Measurements from ENCODE around the gene NOC3L. TPM values are rescaled to one million over a fixed set of nuclear protein-coding genes. Genes with fewer than 3 reads are reported as not detected.

The NOC3L gene
- total RNA-seq, 3 donors from 2014 or later, result 7.4 to 11.9 (median 10.2) TPM

DNA sequence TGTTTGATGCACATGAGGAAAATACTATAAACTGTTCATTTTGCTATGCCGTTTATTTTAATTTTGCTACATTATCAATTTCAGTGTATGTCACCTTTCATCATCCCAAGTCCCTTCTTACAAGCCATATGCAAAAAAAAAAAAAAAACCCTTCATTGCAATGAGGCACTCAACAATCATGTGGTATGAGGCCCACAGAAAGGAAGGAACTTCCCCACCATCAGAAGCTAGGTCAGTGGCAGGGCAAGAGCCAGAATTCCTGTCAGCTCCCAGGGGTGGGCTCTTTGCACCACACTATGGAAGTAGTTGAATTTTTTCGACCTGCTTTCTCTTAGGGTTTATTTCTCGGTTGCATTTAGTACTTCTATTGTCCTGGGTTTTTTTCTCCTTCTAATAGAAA, 75.4 kb downstream of the NOC3L start:
- DNase-seq (no peak), ATAC-seq (no peak)
- no peaks in the 10 kb centered on the region for H3K9me3 ChIP-seq
- H3K4me1 ChIP-seq (ENCODE audit: low read depth), result no peaks in the 10 kb centered on the region
- TF ChIP-seq, protein P1, sequence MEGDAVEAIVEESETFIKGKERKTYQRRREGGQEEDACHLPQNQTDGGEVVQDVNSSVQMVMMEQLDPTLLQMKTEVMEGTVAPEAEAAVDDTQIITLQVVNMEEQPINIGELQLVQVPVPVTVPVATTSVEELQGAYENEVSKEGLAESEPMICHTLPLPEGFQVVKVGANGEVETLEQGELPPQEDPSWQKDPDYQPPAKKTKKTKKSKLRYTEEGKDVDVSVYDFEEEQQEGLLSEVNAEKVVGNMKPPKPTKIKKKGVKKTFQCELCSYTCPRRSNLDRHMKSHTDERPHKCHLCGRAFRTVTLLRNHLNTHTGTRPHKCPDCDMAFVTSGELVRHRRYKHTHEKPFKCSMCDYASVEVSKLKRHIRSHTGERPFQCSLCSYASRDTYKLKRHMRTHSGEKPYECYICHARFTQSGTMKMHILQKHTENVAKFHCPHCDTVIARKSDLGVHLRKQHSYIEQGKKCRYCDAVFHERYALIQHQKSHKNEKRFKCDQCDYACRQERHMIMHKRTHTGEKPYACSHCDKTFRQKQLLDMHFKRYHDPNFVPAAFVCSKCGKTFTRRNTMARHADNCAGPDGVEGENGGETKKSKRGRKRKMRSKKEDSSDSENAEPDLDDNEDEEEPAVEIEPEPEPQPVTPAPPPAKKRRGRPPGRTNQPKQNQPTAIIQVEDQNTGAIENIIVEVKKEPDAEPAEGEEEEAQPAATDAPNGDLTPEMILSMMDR (IDR thresholded peaks at IDR 0.05), result no peak
- intact Hi-C loops (cut with DNase I, micrococcal nuclease), result loop anchor here in 1 of 2 donors (10.0 kb wide), 1 partner anchor 157 kb away; no protein-coding TSS in a partner anchor
- no peaks in the 10 kb centered on the region for H3K36me3 ChIP-seq (ENCODE audit: low read depth)
- no peak overlapping the region for H3K4me3 ChIP-seq

GRCh38 chr10:94286901-94287300, 75.8 kb downstream of the NOC3L start:
- no peak for ATAC-seq
- intact Hi-C loops (cut with DNase I, micrococcal nuclease), result loop anchor here in 1 of 2 donors (10.0 kb wide), 1 partner anchor 158 kb away; no protein-coding TSS in a partner anchor
- Histone ChIP-seq H3K4me1 (ENCODE audit: low read depth) (no peaks in the 10 kb centered on the region), H3K9me3 (no peaks in the 10 kb centered on the region), H3K4me3 (no peak overlapping the region), H3K36me3 (ENCODE audit: low read depth) (no peaks in the 10 kb centered on the region)
- no peak for DNase-seq
- TF ChIP-seq, protein P1 (IDR thresholded peaks at IDR 0.05), result no peak

DNA sequence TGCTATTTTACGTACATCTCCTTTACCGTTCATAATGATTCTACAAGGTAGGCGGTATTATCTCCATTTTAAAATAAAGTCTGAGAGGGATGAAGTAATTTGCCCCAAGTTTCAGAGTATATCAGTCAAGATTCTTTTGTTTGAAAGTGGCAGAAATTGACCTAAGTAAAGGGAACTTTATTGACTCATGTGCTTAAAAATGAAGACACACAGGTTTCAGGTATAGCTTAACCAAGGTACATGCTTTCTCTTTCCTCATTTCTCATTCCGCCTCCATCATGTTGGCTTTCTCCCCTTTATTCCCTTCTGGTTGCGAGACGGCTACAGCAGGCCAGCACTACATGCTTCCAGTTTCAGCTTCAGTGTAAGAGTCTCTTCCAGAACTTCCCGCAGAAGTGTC, 77.5 kb downstream of the NOC3L start:
- no peaks in the 10 kb centered on the region for H3K4me1 ChIP-seq (ENCODE audit: low read depth)
- H3K4me3 ChIP-seq, result no peak overlapping the region
- DNase-seq (no peak), ATAC-seq (no peak)
- TF ChIP-seq, protein P1 (IDR thresholded peaks at IDR 0.05), result no peak
- no peaks in the 10 kb centered on the region for H3K36me3 ChIP-seq (ENCODE audit: low read depth)
- intact Hi-C loops (cut with DNase I, micrococcal nuclease), result loop anchor here in 1 of 2 donors (10.0 kb wide), 1 partner anchor 160 kb away; no protein-coding TSS in a partner anchor
- H3K9me3 ChIP-seq, result no peaks in the 10 kb centered on the region

Other genes with a start within 250 kb of the NOC3L start
- gene TBC1D12, start 39.6 kb upstream of the NOC3L start, total RNA-seq, result 10 to 100 TPM; 13.6 to 20.2 (median 18.5) TPM
- gene HELLS, start 182.8 kb upstream of the NOC3L start, total RNA-seq, result 10 to 100 TPM in 2 of 3 donors, 1 to 10 TPM in 1; 6.4 to 33.2 (median 11.6) TPM